C4-2B (cell line): Measurements from ENCODE around the gene HOXC9.

Source experiments
- H3K27ac ChIP-seq: fragments of 450-650 bp; 2 replicates; pipeline ENCODE4 v1.5.1; 2017
- ZFX ChIP-seq: fragments of 450-650 bp; IDR thresholded peaks from 2 replicates; pipeline ENCODE4 v1.6.1; 2017
- TF ChIP-seq, protein P1 (sequence below): fragments of 450-650 bp; conservative IDR thresholded peaks from 2 replicates; pipeline ENCODE4 v1.5.1; 2017; ENCODE audit warnings: mild to moderate bottlenecking

Gene HOXC9

DNA sequence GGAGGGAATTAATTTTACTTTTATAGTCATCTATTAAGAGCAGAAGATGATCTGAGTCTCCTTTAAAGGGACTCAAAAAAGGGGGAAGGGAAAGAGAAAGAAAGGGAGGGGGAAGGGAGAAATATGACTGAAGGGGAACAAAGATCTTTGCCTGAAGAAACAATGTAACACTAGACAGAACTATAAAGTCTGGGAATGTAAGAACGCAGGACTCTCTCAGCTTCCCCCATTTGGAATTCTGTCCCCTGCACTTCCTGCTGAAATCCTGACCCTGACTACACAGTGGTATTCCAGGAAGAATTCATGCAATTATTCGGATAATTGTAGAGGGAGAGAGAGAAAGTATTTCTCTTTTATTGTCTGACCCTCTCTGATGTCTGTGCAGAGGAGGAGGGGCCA lies 35.6 kb upstream of the HOXC9 start:
- no peak overlapping the region for H3K27ac ChIP-seq

DNA sequence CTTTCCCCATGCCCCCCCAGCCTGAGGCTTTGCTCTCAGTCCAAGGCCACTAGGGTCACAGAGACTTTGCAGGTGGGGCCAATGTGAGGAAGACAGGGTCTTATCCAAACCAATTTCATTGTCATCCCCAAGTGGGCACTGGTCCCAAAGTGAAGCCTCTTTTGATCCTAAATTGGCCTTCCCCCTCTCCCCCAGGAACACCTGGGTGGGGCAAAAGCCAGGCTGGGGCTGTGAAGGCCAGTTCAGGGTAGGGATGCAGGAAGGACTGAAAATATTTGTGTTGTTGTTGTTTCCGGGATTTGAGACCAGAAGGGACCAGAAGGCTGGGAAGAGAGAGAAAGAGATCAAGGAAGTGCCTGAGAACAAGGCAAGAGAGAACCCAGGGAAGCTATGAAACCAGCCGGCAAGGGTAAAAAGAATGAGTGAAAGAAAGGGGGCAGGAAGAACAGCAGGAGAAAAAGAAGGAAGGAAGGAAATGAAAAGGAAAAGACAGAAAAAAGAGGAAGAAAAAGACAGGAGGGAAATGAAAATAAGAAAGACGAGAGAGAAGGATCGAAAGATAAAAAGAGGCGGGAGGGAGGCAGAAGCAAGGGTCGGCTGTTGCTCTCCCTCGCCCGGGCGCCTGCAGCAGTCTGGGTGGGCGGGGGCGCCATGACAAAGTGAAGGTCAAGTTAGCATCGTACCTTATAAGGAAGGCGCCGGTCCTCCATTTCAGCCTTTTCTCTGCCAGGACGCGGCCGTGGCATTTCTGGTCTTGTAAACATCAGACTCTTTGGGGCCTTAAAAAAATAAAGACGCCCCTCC lies 34.5 kb upstream of the HOXC9 start:
- no peak overlapping the region for H3K27ac ChIP-seq
- TF ChIP-seq ZFX: no peak
- TF ChIP-seq, protein P1, sequence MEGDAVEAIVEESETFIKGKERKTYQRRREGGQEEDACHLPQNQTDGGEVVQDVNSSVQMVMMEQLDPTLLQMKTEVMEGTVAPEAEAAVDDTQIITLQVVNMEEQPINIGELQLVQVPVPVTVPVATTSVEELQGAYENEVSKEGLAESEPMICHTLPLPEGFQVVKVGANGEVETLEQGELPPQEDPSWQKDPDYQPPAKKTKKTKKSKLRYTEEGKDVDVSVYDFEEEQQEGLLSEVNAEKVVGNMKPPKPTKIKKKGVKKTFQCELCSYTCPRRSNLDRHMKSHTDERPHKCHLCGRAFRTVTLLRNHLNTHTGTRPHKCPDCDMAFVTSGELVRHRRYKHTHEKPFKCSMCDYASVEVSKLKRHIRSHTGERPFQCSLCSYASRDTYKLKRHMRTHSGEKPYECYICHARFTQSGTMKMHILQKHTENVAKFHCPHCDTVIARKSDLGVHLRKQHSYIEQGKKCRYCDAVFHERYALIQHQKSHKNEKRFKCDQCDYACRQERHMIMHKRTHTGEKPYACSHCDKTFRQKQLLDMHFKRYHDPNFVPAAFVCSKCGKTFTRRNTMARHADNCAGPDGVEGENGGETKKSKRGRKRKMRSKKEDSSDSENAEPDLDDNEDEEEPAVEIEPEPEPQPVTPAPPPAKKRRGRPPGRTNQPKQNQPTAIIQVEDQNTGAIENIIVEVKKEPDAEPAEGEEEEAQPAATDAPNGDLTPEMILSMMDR: no peak

More for the DNA sequence above, 35.6 kb upstream of the HOXC9 start:
- no peak for TF ChIP-seq ZFX
- TF ChIP-seq, protein P1: no peak

DNA sequence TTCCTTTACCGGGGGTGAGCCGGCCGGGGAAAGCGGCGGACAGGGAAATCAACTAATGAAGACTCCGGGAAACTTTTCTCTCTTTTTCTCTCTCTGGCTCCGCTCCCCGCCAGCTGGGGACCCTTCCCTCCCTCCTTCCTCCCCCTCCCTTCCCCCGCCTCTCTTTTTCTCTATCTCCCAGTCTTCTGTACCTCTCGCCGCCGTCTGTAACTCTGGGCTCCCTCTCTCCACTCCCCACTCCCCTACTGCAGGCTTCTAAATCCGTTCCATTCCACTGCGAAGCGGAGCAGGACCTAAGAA lies 33.9 kb upstream of the HOXC9 start:
- no peak overlapping the region for H3K27ac ChIP-seq
- TF ChIP-seq, protein P1: no peak
- TF ChIP-seq ZFX: no peak

DNA sequence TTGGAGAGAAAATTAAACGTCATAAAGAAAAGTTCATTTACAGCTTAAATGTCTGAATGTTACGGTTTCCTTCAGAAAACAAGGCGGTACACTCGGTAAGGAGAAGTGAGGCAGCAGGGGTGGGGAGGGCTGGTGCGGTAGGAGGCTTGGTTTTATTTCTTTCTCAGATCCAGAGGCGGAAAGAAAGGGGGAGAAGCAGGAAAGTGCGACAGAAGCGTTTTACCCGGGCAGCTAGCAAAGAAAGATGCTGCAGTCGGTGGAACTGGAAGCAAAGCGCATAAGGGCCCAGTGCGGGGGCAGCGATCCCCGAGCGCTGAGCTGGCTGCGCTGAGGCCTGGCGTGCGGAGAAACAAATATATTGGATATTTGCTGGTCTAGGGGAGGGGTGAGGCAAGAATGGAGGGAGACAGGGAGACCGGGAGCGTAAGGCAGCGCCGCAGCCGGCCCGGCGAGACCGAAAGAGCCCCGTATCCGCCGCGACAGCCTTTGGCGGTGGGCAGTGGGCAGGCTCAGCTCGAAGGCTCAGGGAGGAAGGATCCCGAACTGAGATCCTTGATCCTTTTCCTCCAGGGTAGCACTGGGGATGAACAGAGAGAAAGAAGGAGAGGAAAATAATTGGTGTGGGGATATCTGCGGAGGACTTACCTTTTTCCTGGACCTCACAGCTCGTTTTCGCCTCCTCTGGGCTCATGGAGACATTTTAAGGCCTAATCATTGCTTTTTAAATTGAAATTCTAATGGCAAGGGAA lies 33.4 kb upstream of the HOXC9 start:
- H3K27ac ChIP-seq: no peak overlapping the region
- TF ChIP-seq, protein P1: no peak
- TF ChIP-seq ZFX: no peak

DNA sequence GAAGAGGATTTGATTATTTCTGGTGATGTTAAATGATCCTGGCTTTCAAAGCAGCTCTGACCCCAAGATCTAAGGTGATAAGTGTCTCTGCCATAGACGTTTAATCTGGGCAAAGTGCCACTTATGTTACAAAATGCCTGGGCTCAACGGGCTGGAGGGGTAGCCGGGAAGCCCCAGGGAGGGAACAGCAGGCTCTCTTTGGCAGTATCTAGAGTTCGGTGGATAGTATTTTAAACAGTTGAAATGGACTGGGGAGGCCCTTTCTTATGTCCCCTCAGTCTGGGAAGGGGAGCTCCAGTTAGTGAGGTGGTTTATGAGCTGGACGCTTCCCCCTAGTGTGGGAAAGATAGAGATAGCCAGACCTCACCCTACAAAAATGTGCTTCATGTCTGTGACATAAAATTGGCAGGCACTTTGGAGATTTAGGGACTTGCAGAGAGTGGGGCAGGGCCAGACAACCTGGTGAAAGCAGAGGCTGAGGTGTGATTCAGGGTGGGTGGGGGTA lies 32.5 kb upstream of the HOXC9 start:
- H3K27ac ChIP-seq: no peak overlapping the region
- TF ChIP-seq, protein P1: no peak
- TF ChIP-seq ZFX: no peak

DNA sequence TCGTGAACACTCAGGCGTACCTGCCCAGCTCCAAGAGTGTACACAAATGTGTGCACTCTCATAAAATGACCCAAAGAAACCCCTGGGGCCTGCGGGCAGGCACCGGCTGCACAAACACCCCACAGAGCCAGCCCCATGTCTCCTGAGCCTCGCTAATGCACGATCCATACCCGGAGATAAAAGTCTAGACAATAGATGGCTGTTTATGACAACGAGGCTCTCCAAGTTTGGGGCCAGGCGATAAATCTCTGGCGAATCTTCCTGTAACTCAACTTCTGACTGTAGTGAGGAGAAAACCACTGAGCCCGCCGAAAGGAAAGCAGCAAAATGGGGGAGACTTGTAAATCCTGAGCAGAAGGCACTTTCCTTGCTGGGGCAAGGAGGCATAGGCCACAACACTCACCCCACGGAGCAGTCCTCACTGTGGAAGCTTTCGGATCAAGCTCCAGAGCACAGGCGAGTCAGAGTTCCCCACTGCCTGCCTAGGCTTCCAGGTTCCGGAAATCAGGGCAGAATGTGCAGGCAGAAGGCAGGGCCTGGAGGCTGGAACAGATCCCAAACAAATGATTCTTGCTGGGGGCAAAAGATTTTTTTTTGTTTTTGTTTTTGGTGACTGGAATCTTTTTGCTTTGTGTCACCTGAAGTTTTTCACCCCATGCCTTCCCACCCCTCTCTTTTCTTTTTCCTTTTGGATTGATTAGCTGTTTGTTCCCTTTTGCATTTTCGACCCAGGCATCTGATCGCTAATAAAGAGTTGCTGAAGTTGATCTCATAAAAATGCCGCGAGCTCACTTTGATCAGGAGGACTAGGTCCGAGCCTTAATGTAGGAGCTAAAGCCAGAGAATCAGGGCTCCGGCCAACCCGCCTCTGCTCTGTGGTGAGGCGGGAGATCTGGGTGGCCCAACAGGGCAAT lies 31.5 kb upstream of the HOXC9 start:
- no peak overlapping the region for H3K27ac ChIP-seq
- no peak for TF ChIP-seq ZFX
- TF ChIP-seq, protein P1: no peak
